ENCODE data around the gene RAB2B.

Gene RAB2B

GRCh38 chr14:21476925-21477681 lies at the start of gene RAB2B, which contains the start of gene TOX4:
Gene RAB2B (minus strand): TSS chr14:21476959. CDS start chr14:21476872, 87 bp downstream.
Gene TOX4 (plus strand): TSS chr14:21477195. CDS start chr14:21477279, 84 bp downstream.
- peak; percentile 97 to 98 for DNase-seq

GRCh38 chr14:21525962-21526671 lies 49.4 kb upstream of the RAB2B start, which contains the start of gene SALL2:
Gene SALL2 (minus strand): TSS chr14:21526346. CDS start chr14:21526127, 219 bp downstream.
- no peak for DNase-seq

GRCh38 chr14:21525571-21525961 lies 48.8 kb upstream of the RAB2B start:
- DNase-seq: no peak

- no peak for DNase-seq
These were observed 48.1 kb upstream of the RAB2B start for GRCh38 chr14:21524575-21525490.

- DNase-seq: no peak
These were observed 46.4 kb upstream of the RAB2B start for GRCh38 chr14:21523203-21523602.

GRCh38 chr14:21521501-21521900 lies 44.7 kb upstream of the RAB2B start:
- no peak for DNase-seq

GRCh38 chr14:21520767-21521166 lies 44.0 kb upstream of the RAB2B start:
- no peak for DNase-seq

GRCh38 chr14:21518725-21519124 lies 42.0 kb upstream of the RAB2B start:
- DNase-seq: no peak

GRCh38 chr14:21514341-21514740 lies 37.6 kb upstream of the RAB2B start:
- DNase-seq: no peak

GRCh38 chr14:21510735-21511657 lies 34.2 kb upstream of the RAB2B start, which contains the start of gene METTL3:
Gene METTL3 (minus strand): TSS chr14:21511340. CDS start chr14:21511223, 117 bp downstream.
- peak; percentile 97 to 98 for DNase-seq

- DNase-seq: peak; percentile 11 to 47
These were observed 32.8 kb upstream of the RAB2B start for GRCh38 chr14:21509432-21510143.

- DNase-seq: no peak
These were observed 29.8 kb upstream of the RAB2B start for GRCh38 chr14:21506557-21506956.

- no peak for DNase-seq
These were observed 28.3 kb upstream of the RAB2B start for GRCh38 chr14:21505012-21505553.

- no peak for DNase-seq
These were observed 26.6 kb upstream of the RAB2B start for GRCh38 chr14:21503376-21503775.

GRCh38 chr14:21501568-21501967 lies 24.8 kb upstream of the RAB2B start:
- DNase-seq: no peak

GRCh38 chr14:21498540-21499526 lies 22.1 kb upstream of the RAB2B start:
- DNase-seq: peak; percentile 37 to 63

- no peak for DNase-seq
These were observed 19.7 kb upstream of the RAB2B start for GRCh38 chr14:21496453-21496852.

- no peak for DNase-seq
These were observed 18.4 kb upstream of the RAB2B start for GRCh38 chr14:21494902-21495762.

Measured in AML-193 (cell line).